ENCODE measurements around the gene GGT6. TPM values are rescaled to one million over a fixed set of nuclear protein-coding genes. Genes with fewer than 3 reads are reported as not detected.
"Not testable (repeated sequence)": the region's sequence is repeated elsewhere in the genome, so short reads cannot be mapped to it uniquely, and the experiment has no call there.

Gene GGT6
- total RNA-seq, 4 donors from 2014 or later = 26.4 to 199 (median 119) TPM

- DNase-seq = no peak
- H3K36me3 ChIP-seq = no peaks in the 10 kb centered on the region
- no peak for TF ChIP-seq CTCF (IDR thresholded peaks at IDR 0.05)
- TF ChIP-seq POLR2A (IDR thresholded peaks at IDR 0.05) = no peak
- no peaks in the 10 kb centered on the region for H3K27me3 ChIP-seq
- H3K4me3 ChIP-seq = no peak overlapping the region
- H3K9me3 ChIP-seq = no peaks in the 10 kb centered on the region
- no peak overlapping the region for H3K27ac ChIP-seq
- H3K4me1 ChIP-seq = peaks cover 0 to 8% (median 0%) of the 10 kb centered on the region in 4 donors
These were observed 30.6 kb upstream of the GGT6 start for GRCh38 chr17:4590981-4591453.

- not testable (repeated sequence) for H3K4me3 ChIP-seq, H3K4me1 ChIP-seq, H3K27ac ChIP-seq, H3K9me3 ChIP-seq, H3K27me3 ChIP-seq, DNase-seq, H3K36me3 ChIP-seq
These were observed 29.7 kb upstream of the GGT6 start for GRCh38 chr17:4590042-4590441.

GRCh38 chr17:4588898-4589625, 28.7 kb upstream of the GGT6 start:
- H3K4me3 ChIP-seq = no peak overlapping the region

GRCh38 chr17:4588391-4588790, 28.0 kb upstream of the GGT6 start:
- Histone ChIP-seq H3K36me3 (no peaks in the 10 kb centered on the region), H3K4me3 (no peak overlapping the region), H3K4me1 (peaks cover 0 to 18% (median 7%) of the 10 kb centered on the region in 4 donors), H3K27ac (no peak overlapping the region), H3K27me3 (peaks cover 0 to 7% of the 10 kb centered on the region in 2 donors), H3K9me3 (no peaks in the 10 kb centered on the region)
- DNase-seq = no peak
- TF ChIP-seq CTCF (IDR thresholded peaks at IDR 0.05) (no peak), POLR2A (IDR thresholded peaks at IDR 0.05) (no peak)

More at GRCh38 chr17:4588898-4589625, 28.7 kb upstream of the GGT6 start:
- H3K4me1 ChIP-seq = peaks cover 0 to 12% (median 5%) of the 10 kb centered on the region in 4 donors
- peaks cover 0 to 6% of the 10 kb centered on the region in 2 donors for H3K27me3 ChIP-seq
- TF ChIP-seq CTCF (IDR thresholded peaks at IDR 0.05) (no peak), POLR2A (IDR thresholded peaks at IDR 0.05) (no peak)
- H3K27ac ChIP-seq = no peak overlapping the region
- no peaks in the 10 kb centered on the region for H3K36me3 ChIP-seq
- H3K9me3 ChIP-seq = no peaks in the 10 kb centered on the region
- DNase-seq = no peak

GRCh38 chr17:4587803-4588202, 27.4 kb upstream of the GGT6 start:
- no peak for TF ChIP-seq POLR2A (IDR thresholded peaks at IDR 0.05)
- TF ChIP-seq CTCF (IDR thresholded peaks at IDR 0.05) = no peak
- peaks cover 0 to 18% (median 7%) of the 10 kb centered on the region in 4 donors for H3K4me1 ChIP-seq
- no peak overlapping the region for H3K4me3 ChIP-seq
- H3K27ac ChIP-seq = no peak overlapping the region
- no peaks in the 10 kb centered on the region for H3K36me3 ChIP-seq
- peaks cover 0 to 7% of the 10 kb centered on the region in 2 donors for H3K27me3 ChIP-seq
- H3K9me3 ChIP-seq = no peaks in the 10 kb centered on the region
- no peak for DNase-seq

GRCh38 chr17:4587195-4587594, 26.8 kb upstream of the GGT6 start:
- TF ChIP-seq CTCF (IDR thresholded peaks at IDR 0.05) = no peak
- no peak for TF ChIP-seq POLR2A (IDR thresholded peaks at IDR 0.05)
- no peak overlapping the region for H3K4me3 ChIP-seq
- DNase-seq = no peak
- H3K4me1 ChIP-seq = peaks cover 0 to 18% (median 7%) of the 10 kb centered on the region in 4 donors
- H3K27ac ChIP-seq = no peak overlapping the region
- peaks cover 0 to 7% of the 10 kb centered on the region in 2 donors for H3K27me3 ChIP-seq
- H3K9me3 ChIP-seq = no peaks in the 10 kb centered on the region
- no peaks in the 10 kb centered on the region for H3K36me3 ChIP-seq

All from Peyer's patch (tissue), 4 donors.